Uterus (tissue), 2 donors: Measurements from ENCODE around the gene LYRM7.

ENCODE experiments used
- POLR2A ChIP-seq, 2 donors: fragments of 450-650 bp; IDR thresholded peaks; one replicate each; pipeline ENCODE4 v1.6.1; 2016; ENCODE audit warnings: antibody characterized with exemption in 2 of 2, mild to moderate bottlenecking in 1 of 2, moderate library complexity in 1 of 2
- TF ChIP-seq, protein P1 (sequence below), 4 experiments: fragments of 200-600 bp in 2 of 4; fragments of 450-650 bp in 2 of 4; sonication (generic) in 2 of 4; IDR thresholded peaks; one replicate each; pipeline ENCODE4 v1.5.1; 2016 to 2019; ENCODE audit warnings: antibody characterized with exemption in 4 of 4, mild to moderate bottlenecking in 2 of 4, moderate library complexity in 1 of 4

DNA sequence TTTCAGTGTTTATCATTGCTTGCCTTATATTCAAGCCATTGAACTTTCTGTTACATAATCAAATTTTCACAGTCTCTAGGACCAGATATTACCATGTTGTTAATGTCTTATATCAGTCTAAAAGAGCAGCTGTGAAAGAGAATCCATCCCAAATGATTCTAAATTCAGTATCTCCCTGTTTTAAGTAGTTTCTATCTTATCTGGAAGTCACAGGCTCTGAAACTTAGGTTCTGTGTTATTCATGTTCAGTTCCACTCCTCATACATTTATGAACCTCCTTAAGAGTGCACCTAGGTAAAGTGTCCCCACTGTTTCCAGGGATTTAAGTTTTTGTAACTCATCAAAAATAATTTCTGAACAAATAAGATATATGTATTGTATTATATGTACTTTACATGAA, 9.7 kb downstream of the LYRM7 start:
- TF ChIP-seq, protein P1, sequence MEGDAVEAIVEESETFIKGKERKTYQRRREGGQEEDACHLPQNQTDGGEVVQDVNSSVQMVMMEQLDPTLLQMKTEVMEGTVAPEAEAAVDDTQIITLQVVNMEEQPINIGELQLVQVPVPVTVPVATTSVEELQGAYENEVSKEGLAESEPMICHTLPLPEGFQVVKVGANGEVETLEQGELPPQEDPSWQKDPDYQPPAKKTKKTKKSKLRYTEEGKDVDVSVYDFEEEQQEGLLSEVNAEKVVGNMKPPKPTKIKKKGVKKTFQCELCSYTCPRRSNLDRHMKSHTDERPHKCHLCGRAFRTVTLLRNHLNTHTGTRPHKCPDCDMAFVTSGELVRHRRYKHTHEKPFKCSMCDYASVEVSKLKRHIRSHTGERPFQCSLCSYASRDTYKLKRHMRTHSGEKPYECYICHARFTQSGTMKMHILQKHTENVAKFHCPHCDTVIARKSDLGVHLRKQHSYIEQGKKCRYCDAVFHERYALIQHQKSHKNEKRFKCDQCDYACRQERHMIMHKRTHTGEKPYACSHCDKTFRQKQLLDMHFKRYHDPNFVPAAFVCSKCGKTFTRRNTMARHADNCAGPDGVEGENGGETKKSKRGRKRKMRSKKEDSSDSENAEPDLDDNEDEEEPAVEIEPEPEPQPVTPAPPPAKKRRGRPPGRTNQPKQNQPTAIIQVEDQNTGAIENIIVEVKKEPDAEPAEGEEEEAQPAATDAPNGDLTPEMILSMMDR (IDR thresholded peaks at IDR 0.05) = no peak
- TF ChIP-seq POLR2A (IDR thresholded peaks at IDR 0.05) = no peak
